ENCODE results near the gene CEP43. TPM values are rescaled to one million over a fixed set of nuclear protein-coding genes. Genes with fewer than 3 reads are reported as not detected.

CEP43 gene
- total RNA-seq, 1 donor from 2014 or later = 13.8 TPM

GRCh38 chr6:167005350-167006159 lies 6.4 kb downstream of the CEP43 start:
- no peak for DNase-seq (ENCODE audit: low read depth)
- TF ChIP-seq CTCF (conservative IDR thresholded peaks at IDR 0.05; ENCODE audit: low read depth, low read length) = no peak
- H3K4me3 ChIP-seq (ENCODE audit: low read depth, low read length) = no peak overlapping the region

- TF ChIP-seq CTCF (conservative IDR thresholded peaks at IDR 0.05; ENCODE audit: low read depth, low read length) = no peak
- no peak for DNase-seq (ENCODE audit: low read depth)
- H3K4me3 ChIP-seq (ENCODE audit: low read depth, low read length) = no peak overlapping the region
Observed at GRCh38 chr6:167007985-167008384, 8.8 kb downstream of the CEP43 start.

GRCh38 chr6:167013067-167013466 lies 13.9 kb downstream of the CEP43 start:
- TF ChIP-seq CTCF (conservative IDR thresholded peaks at IDR 0.05; ENCODE audit: low read depth, low read length) = no peak
- no peak overlapping the region for H3K4me3 ChIP-seq (ENCODE audit: low read depth, low read length)
- no peak for DNase-seq (ENCODE audit: low read depth)

- no peak for TF ChIP-seq CTCF (conservative IDR thresholded peaks at IDR 0.05; ENCODE audit: low read depth, low read length)
- no peak overlapping the region for H3K4me3 ChIP-seq (ENCODE audit: low read depth, low read length)
- DNase-seq (ENCODE audit: low read depth) = no peak
Observed at GRCh38 chr6:167013946-167014345, 14.7 kb downstream of the CEP43 start.

- DNase-seq (ENCODE audit: low read depth) = no peak
- TF ChIP-seq CTCF (conservative IDR thresholded peaks at IDR 0.05; ENCODE audit: low read depth, low read length) = no peak
- no peak overlapping the region for H3K4me3 ChIP-seq (ENCODE audit: low read depth, low read length)
Observed at GRCh38 chr6:167015302-167015701, 16.1 kb downstream of the CEP43 start.

- no peak for TF ChIP-seq CTCF (conservative IDR thresholded peaks at IDR 0.05; ENCODE audit: low read depth, low read length)
- DNase-seq (ENCODE audit: low read depth) = no peak
- no peak overlapping the region for H3K4me3 ChIP-seq (ENCODE audit: low read depth, low read length)
Observed at GRCh38 chr6:167020206-167020605, 21.0 kb downstream of the CEP43 start.

GRCh38 chr6:167027308-167027707 lies 28.1 kb downstream of the CEP43 start:
- no peak for DNase-seq (ENCODE audit: low read depth)
- no peak overlapping the region for H3K4me3 ChIP-seq (ENCODE audit: low read depth, low read length)
- TF ChIP-seq CTCF (conservative IDR thresholded peaks at IDR 0.05; ENCODE audit: low read depth, low read length) = no peak

Data from epithelial cell of proximal tubule (primary cell).